HG03108 (cell line): Measurements from ENCODE around the gene MMP11.
A peak's percentile ranks its signal among the peaks of the same experiment; 100 is the strongest.

Experiments
- ATAC-seq: cut with Tn5 transposase; IDR thresholded peaks from one replicate; pipeline ENCODE4 v1.9.1; 2021; ENCODE audit warnings: moderate library complexity; ENCODE audit not compliant: unreplicated experiment

Gene MMP11

GRCh38 chr22:23779731-23780130 is 7.1 kb downstream of the MMP11 start:
- ATAC-seq: no peak

GRCh38 chr22:23780146-23780748 is 7.6 kb downstream of the MMP11 start:
- no peak for ATAC-seq

- no peak for ATAC-seq
Observed at GRCh38 chr22:23781065-23781464, 8.4 kb downstream of the MMP11 start.

- ATAC-seq: no peak
Observed at GRCh38 chr22:23781511-23782183, 9.0 kb downstream of the MMP11 start.

- no peak for ATAC-seq
Observed at GRCh38 chr22:23782252-23782651, 9.6 kb downstream of the MMP11 start.

- ATAC-seq: no peak
Observed at GRCh38 chr22:23782703-23783102, 10.1 kb downstream of the MMP11 start.

- ATAC-seq: no peak
Observed at GRCh38 chr22:23783265-23784150, 10.9 kb downstream of the MMP11 start.

- ATAC-seq: no peak
Observed at GRCh38 chr22:23784215-23784732, 11.6 kb downstream of the MMP11 start.

- no peak for ATAC-seq
Observed at GRCh38 chr22:23786261-23786710, 13.6 kb downstream of the MMP11 start.

GRCh38 chr22:23786752-23787599 is 14.3 kb downstream of the MMP11 start, which contains the start of gene SMARCB1:
TSS of gene SMARCB1 (plus strand) at chr22:23786966. CDS start at chr22:23787170, 204 bp downstream.
- peak; percentile 59 for ATAC-seq

- no peak for ATAC-seq
Observed at GRCh38 chr22:23787600-23787896, 14.9 kb downstream of the MMP11 start.

- no peak for ATAC-seq
Observed at GRCh38 chr22:23787910-23788309, 15.3 kb downstream of the MMP11 start.

- ATAC-seq: no peak
Observed at GRCh38 chr22:23789121-23789520, 16.5 kb downstream of the MMP11 start.

GRCh38 chr22:23789638-23790037 is 17.0 kb downstream of the MMP11 start:
- ATAC-seq: no peak

GRCh38 chr22:23790819-23791737 is 18.4 kb downstream of the MMP11 start:
- ATAC-seq: no peak

GRCh38 chr22:23791738-23792645 is 19.3 kb downstream of the MMP11 start:
- ATAC-seq: no peak

- no peak for ATAC-seq
Observed at GRCh38 chr22:23793326-23793725, 20.7 kb downstream of the MMP11 start.

- no peak for ATAC-seq
Observed at GRCh38 chr22:23796461-23796860, 23.8 kb downstream of the MMP11 start.
